Gastroesophageal sphincter (tissue), 4 donors: Measurements from ENCODE around the gene PRDM2. TPM values are rescaled to one million over a fixed set of nuclear protein-coding genes. Genes with fewer than 3 reads are reported as not detected.

Experiments
- ATAC-seq: fragments of 150-250 bp; one replicate; pipeline ENCODE4 v1.9.1; 2016; ENCODE audit warnings: mild to moderate bottlenecking, moderate library complexity
- H3K27ac ChIP-seq, 4 donors: fragments of 200-600 bp; sonication (generic) in 3 of 4; 1 replicate in 3 of 4; 2 replicates in 1 of 4; pipeline ENCODE4 v1.5.1; 2016 to 2019
- H3K27me3 ChIP-seq: fragments of 200-600 bp; sonication (generic); one replicate; pipeline ENCODE4 v1.5.1; 2019
- H3K36me3 ChIP-seq, 2 donors: fragments of 200-600 bp; sonication (generic); one replicate each; pipeline ENCODE4 v1.5.1; 2019; ENCODE audit warnings: control low read depth in 1 of 2
- H3K4me1 ChIP-seq, 3 donors: fragments of 200-600 bp; sonication (generic); 1 replicate in 2 of 3; 2 replicates in 1 of 3; pipeline ENCODE4 v1.5.1; 2016 to 2019; ENCODE audit warnings: control low read depth in 2 of 3
- H3K4me3 ChIP-seq, 2 donors: fragments of 200-600 bp; sonication (generic); one replicate each; pipeline ENCODE4 v1.5.1; 2019; ENCODE audit warnings: mild to moderate bottlenecking in 1 of 2, moderate library complexity in 1 of 2
- H3K9me3 ChIP-seq, 3 donors: fragments of 200-600 bp; sonication (generic); one replicate each; pipeline ENCODE4 v1.5.1; 2017 to 2019; ENCODE audit warnings: control low read depth in 2 of 3
- CTCF ChIP-seq, 4 experiments: fragments of 200-600 bp in 2 of 4; fragments of 450-650 bp in 2 of 4; sonication (generic) in 1 of 4; IDR thresholded peaks; one replicate each; pipeline ENCODE4 v1.5.1; 2017 to 2019; ENCODE audit warnings: antibody characterized with exemption in 4 of 4, mild to moderate bottlenecking in 2 of 4, moderate library complexity in 2 of 4
- EP300 ChIP-seq: sonication (generic); formaldehyde crosslinking; IDR thresholded peaks from one replicate; pipeline ENCODE4 v1.6.1; 2017; ENCODE audit warnings: antibody characterized with exemption, mild to moderate bottlenecking
- POLR2A ChIP-seq, 2 donors: fragments of 450-650 bp; IDR thresholded peaks; one replicate each; pipeline ENCODE4 v1.6.1; 2017; ENCODE audit warnings: antibody characterized with exemption in 2 of 2, mild to moderate bottlenecking in 2 of 2, moderate library complexity in 1 of 2
- POLR2AphosphoS5 ChIP-seq: sonication (generic); formaldehyde crosslinking; IDR thresholded peaks from one replicate; pipeline ENCODE4 v1.6.1; 2017; ENCODE audit warnings: antibody characterized with exemption
- WGBS, 2 donors: methylation state at CpG; one replicate each; pipeline ENCODE4 v1.1.5; 2018; ENCODE audit warnings: low coverage in 1 of 2; 5-methylcytosine and 5-hydroxymethylcytosine counted together
- total RNA-seq, 4 donors: library from RNA; depleted of rRNA; stranded (reverse); fragments of >200 nt; gene quantifications; one replicate each; pipeline ENCODE4 v1.1.0, GENCODE V29; 2016

The PRDM2 gene
- total RNA-seq, 4 donors from 2014 or later, result 23.7 to 55.6 (median 43.0) TPM

GRCh38 chr1:13805431-13805830 lies 105.4 kb downstream of the PRDM2 start:
- Histone ChIP-seq H3K27ac (no peak overlapping the region), H3K9me3 (no peaks in the 10 kb centered on the region), H3K27me3 (no peaks in the 10 kb centered on the region), H3K36me3 (peaks cover 0 to 13% of the 10 kb centered on the region in 2 donors), H3K4me3 (no peak overlapping the region), H3K4me1 (peaks cover 0 to 12% (median 0%) of the 10 kb centered on the region in 3 donors)
- ATAC-seq, result no peak
- WGBS, 2 donors, result 70% methylated on average over 2 of the region's 5 CpGs; no CpG with 5 or more reads in 1 of the 2 donors
- no peak for TF ChIP-seq POLR2A (IDR thresholded peaks at IDR 0.05)
- no peak for TF ChIP-seq CTCF (IDR thresholded peaks at IDR 0.05)
- no peak for TF ChIP-seq EP300
- no peak for TF ChIP-seq POLR2AphosphoS5

- TF ChIP-seq CTCF (IDR thresholded peaks at IDR 0.05) (no peak), POLR2AphosphoS5 (no peak), POLR2A (IDR thresholded peaks at IDR 0.05) (no peak), EP300 (no peak)
- Histone ChIP-seq H3K4me1 (peaks cover 0 to 9% (median 0%) of the 10 kb centered on the region in 3 donors), H3K27me3 (no peaks in the 10 kb centered on the region), H3K27ac (no peak overlapping the region), H3K9me3 (no peaks in the 10 kb centered on the region), H3K36me3 (peaks cover 0 to 13% of the 10 kb centered on the region in 2 donors), H3K4me3 (no peak overlapping the region)
- no peak for ATAC-seq
- WGBS, 2 donors, result 94 to 96% methylated on average over 6 to 13 of the region's 13 CpGs
These were observed 106.1 kb downstream of the PRDM2 start for GRCh38 chr1:13806108-13806507.

- ATAC-seq, result no peak
- WGBS, 2 donors, result 45 to 61% methylated on average over 4 to 6 of the region's 7 CpGs
- Histone ChIP-seq H3K9me3 (no peaks in the 10 kb centered on the region), H3K4me3 (no peak overlapping the region), H3K36me3 (peaks cover 0 to 13% of the 10 kb centered on the region in 2 donors), H3K27me3 (no peaks in the 10 kb centered on the region), H3K4me1 (peaks cover 0 to 7% (median 0%) of the 10 kb centered on the region in 3 donors), H3K27ac (no peak overlapping the region)
- TF ChIP-seq EP300 (no peak), POLR2AphosphoS5 (no peak), POLR2A (IDR thresholded peaks at IDR 0.05) (no peak), CTCF (IDR thresholded peaks at IDR 0.05) (no peak)
These were observed 107.2 kb downstream of the PRDM2 start for GRCh38 chr1:13807209-13807608.

GRCh38 chr1:13808729-13809131 lies 108.7 kb downstream of the PRDM2 start:
- whole genome bisulfite sequencing, 2 donors, result 83% methylated on average over 1 of the region's 7 CpGs; no CpG with 5 or more reads in 1 of the 2 donors
- TF ChIP-seq CTCF (IDR thresholded peaks at IDR 0.05) (no peak), EP300 (no peak), POLR2AphosphoS5 (no peak), POLR2A (IDR thresholded peaks at IDR 0.05) (no peak)
- peaks cover 0 to 7% (median 0%) of the 10 kb centered on the region in 3 donors for H3K4me1 ChIP-seq
- no peak for ATAC-seq
- H3K36me3 ChIP-seq, result peaks cover 0 to 13% of the 10 kb centered on the region in 2 donors
- no peak overlapping the region for H3K27ac ChIP-seq
- no peaks in the 10 kb centered on the region for H3K9me3 ChIP-seq
- H3K27me3 ChIP-seq, result no peaks in the 10 kb centered on the region
- no peak overlapping the region for H3K4me3 ChIP-seq

GRCh38 chr1:13809461-13810159 lies 109.6 kb downstream of the PRDM2 start:
- ATAC-seq, result no peak
- Histone ChIP-seq H3K9me3 (no peaks in the 10 kb centered on the region), H3K27ac (no peak overlapping the region), H3K36me3 (peaks cover 0 to 13% of the 10 kb centered on the region in 2 donors), H3K4me3 (no peak overlapping the region), H3K27me3 (no peaks in the 10 kb centered on the region), H3K4me1 (peaks cover 0 to 7% (median 0%) of the 10 kb centered on the region in 3 donors)
- WGBS, 2 donors, result 70 to 95% methylated on average over 5 to 8 of the region's 15 CpGs
- TF ChIP-seq POLR2A (IDR thresholded peaks at IDR 0.05), result no peak
